Parathyroid adenoma (tissue), 2 donors: Measurements from ENCODE around the gene EPC2.

Experiments used
- H2AFZ ChIP-seq: fragments of 300-600 bp; sonication (generic); one replicate; pipeline ENCODE4 v1.7.0; 2017; ENCODE audit warnings: antibody characterized with exemption, mild to moderate bottlenecking
- H3K27ac ChIP-seq: fragments of 300-600 bp; sonication (generic); one replicate; pipeline ENCODE4 v1.7.0; 2017
- H3K27me3 ChIP-seq: fragments of 300-600 bp; sonication (generic); one replicate; pipeline ENCODE4 v1.7.0; 2017; ENCODE audit warnings: low read length; ENCODE audit not compliant: control insufficient read depth, insufficient read depth
- H3K36me3 ChIP-seq: fragments of 300-600 bp; sonication (generic); one replicate; pipeline ENCODE4 v1.7.0; 2017; ENCODE audit warnings: low read length; ENCODE audit not compliant: control insufficient read depth, insufficient read depth
- H3K4me1 ChIP-seq: fragments of 300-600 bp; sonication (generic); one replicate; pipeline ENCODE4 v1.7.0; 2017; ENCODE audit warnings: control low read depth
- H3K4me2 ChIP-seq: fragments of 300-600 bp; sonication (generic); one replicate; pipeline ENCODE4 v1.7.0; 2017; ENCODE audit warnings: low read length
- H3K4me3 ChIP-seq: fragments of 300-600 bp; sonication (generic); one replicate; pipeline ENCODE4 v1.7.0; 2017; ENCODE audit warnings: low read depth, low read length
- H3K79me2 ChIP-seq: fragments of 300-600 bp; sonication (generic); one replicate; pipeline ENCODE4 v1.7.0; 2017; ENCODE audit warnings: control low read depth
- H3K9ac ChIP-seq: fragments of 300-600 bp; sonication (generic); one replicate; pipeline ENCODE4 v1.7.0; 2017; ENCODE audit warnings: mild to moderate bottlenecking
- H3K9me3 ChIP-seq: fragments of 300-600 bp; sonication (generic); one replicate; pipeline ENCODE4 v1.7.0; 2017; ENCODE audit warnings: low read length; ENCODE audit not compliant: control insufficient read depth
- TF ChIP-seq, protein P1 (sequence below): fragments of 300-600 bp; sonication (generic); IDR thresholded peaks from one replicate; pipeline ENCODE4 v1.7.0; 2017; ENCODE audit warnings: antibody characterized with exemption, mild to moderate bottlenecking
- donor health status: primary hyperparathyroidism.

EPC2 gene

GRCh38 chr2:148794558-148794957 is 150.0 kb downstream of the EPC2 start:
- Histone ChIP-seq H3K4me1 (no peaks in the 10 kb centered on the region), H3K27me3 (no peaks in the 10 kb centered on the region), H2AFZ (no peak overlapping the region), H3K27ac (no peak overlapping the region), H3K9me3 (no peaks in the 10 kb centered on the region), H3K79me2 (no peaks in the 10 kb centered on the region), H3K4me2 (no peak overlapping the region), H3K36me3 (no peaks in the 10 kb centered on the region), H3K9ac (no peak overlapping the region), H3K4me3 (no peak overlapping the region)
- TF ChIP-seq, protein P1, sequence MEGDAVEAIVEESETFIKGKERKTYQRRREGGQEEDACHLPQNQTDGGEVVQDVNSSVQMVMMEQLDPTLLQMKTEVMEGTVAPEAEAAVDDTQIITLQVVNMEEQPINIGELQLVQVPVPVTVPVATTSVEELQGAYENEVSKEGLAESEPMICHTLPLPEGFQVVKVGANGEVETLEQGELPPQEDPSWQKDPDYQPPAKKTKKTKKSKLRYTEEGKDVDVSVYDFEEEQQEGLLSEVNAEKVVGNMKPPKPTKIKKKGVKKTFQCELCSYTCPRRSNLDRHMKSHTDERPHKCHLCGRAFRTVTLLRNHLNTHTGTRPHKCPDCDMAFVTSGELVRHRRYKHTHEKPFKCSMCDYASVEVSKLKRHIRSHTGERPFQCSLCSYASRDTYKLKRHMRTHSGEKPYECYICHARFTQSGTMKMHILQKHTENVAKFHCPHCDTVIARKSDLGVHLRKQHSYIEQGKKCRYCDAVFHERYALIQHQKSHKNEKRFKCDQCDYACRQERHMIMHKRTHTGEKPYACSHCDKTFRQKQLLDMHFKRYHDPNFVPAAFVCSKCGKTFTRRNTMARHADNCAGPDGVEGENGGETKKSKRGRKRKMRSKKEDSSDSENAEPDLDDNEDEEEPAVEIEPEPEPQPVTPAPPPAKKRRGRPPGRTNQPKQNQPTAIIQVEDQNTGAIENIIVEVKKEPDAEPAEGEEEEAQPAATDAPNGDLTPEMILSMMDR = no peak

DNA sequence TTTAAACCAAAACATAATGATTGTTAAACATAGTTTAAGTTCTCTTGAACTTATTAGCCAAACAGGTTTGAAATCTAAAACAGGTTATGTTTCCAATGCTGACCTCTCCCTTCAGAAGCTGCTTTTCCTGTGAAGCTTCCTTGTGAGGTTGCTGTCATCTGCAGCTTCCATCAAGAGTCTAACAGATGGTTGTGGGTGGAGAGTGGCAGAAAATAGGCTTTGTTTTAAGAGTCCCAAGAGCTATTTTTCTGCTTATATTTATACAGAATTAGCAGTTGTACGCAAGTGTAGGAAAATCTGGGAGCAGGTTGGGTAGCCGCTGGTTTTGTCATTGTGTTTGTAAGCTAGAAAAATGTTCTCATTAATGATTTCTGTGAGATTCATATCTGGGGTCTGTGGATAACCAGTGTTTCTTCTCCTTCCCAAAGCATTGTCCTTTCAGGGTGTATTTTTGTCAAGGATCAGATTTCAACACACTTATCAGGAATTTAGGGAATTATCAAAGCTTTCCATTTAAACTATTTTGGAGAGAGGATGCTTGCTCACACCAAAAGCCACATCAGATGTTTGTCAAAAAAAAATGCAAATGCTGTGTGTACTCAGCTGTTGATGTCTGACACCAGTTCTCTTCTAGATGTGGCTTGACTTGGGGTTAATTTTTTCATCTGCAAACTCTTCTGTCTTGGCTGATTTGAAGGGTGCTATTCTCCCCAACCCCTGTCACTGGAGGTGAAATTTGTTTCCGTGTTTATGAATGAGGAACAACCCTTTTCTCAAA is 152.4 kb downstream of the EPC2 start:
- Histone ChIP-seq H3K9me3 (no peaks in the 10 kb centered on the region), H3K9ac (no peak overlapping the region), H3K4me3 (no peak overlapping the region), H3K79me2 (no peaks in the 10 kb centered on the region), H3K4me2 (no peak overlapping the region), H3K4me1 (no peaks in the 10 kb centered on the region), H3K27ac (no peak overlapping the region), H2AFZ (no peak overlapping the region), H3K27me3 (no peaks in the 10 kb centered on the region), H3K36me3 (no peaks in the 10 kb centered on the region)
- TF ChIP-seq, protein P1 = no peak

DNA sequence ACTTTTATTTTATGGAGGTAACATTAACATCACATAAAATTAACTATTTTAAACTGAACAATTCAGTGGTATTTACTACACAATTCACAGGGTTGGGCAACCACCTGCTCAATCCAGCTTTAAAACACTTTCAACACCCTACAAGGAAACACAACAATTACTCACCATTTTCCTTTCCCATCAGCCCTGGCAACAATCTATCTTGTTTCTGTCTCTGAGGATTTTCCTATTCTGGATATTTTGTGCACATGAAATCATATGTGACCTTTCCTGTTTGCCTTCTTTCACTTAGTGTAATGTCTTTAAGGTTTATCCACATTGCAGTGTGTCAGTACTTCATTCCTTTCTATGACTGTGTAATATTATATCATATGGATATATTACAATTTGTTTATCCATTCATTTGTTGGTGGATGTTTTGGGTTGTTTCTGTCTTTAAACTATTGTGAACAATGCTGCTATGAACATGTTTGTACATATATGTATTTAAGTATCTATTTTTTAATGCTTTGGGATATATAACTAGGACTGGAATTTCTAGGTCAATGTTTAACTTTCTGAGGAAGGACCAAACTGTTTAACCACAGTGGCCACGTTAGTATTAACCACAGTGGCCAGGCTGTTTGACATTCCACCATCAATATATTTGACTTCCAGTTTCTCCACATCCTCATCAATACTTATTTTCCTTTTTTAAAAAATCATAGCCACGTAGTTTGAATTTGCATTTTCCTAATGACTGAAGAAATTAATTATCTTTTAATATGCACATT is 158.1 kb downstream of the EPC2 start:
- Histone ChIP-seq H3K79me2 (no peaks in the 10 kb centered on the region), H3K9ac (no peak overlapping the region), H3K27ac (no peak overlapping the region), H3K27me3 (no peaks in the 10 kb centered on the region), H3K4me2 (no peak overlapping the region), H3K4me1 (no peaks in the 10 kb centered on the region), H3K9me3 (no peaks in the 10 kb centered on the region), H3K4me3 (no peak overlapping the region), H2AFZ (no peak overlapping the region), H3K36me3 (no peaks in the 10 kb centered on the region)
- TF ChIP-seq, protein P1 = no peak

DNA sequence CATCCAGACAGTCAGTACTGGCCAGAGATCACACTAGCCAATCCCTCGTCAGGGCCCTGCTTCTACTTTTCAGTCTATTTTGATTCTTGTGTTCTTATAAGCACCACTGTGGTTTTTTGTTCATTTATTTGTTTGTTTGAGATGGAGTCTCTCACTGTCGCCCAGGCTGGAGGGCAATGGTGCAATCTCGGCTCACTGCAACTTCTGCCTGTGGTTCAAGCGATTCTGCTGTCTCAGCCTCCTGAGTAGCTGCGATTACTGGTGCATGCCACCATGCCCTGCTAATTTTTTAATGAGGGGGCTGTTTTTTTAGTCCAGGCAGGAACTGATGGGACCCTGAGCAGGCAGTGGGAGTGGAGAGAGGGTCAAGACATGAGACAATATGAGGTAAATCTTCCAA is 165.5 kb downstream of the EPC2 start:
- peaks cover 2% of the 10 kb centered on the region for H3K4me1 ChIP-seq
- H3K4me2 ChIP-seq = no peak overlapping the region
- no peaks in the 10 kb centered on the region for H3K79me2 ChIP-seq
- no peak overlapping the region for H2AFZ ChIP-seq
- H3K36me3 ChIP-seq = no peaks in the 10 kb centered on the region
- no peaks in the 10 kb centered on the region for H3K9me3 ChIP-seq
- H3K9ac ChIP-seq = no peak overlapping the region
- no peaks in the 10 kb centered on the region for H3K27me3 ChIP-seq
- H3K4me3 ChIP-seq = no peak overlapping the region
- no peak overlapping the region for H3K27ac ChIP-seq
- TF ChIP-seq, protein P1 = no peak
